NCI-H128 (cell line): Measurements from ENCODE around the gene CGNL1.

Source experiments
- DNase-seq: peaks from one replicate; lab custom pipeline; 2025; ENCODE audit not compliant: unreplicated experiment; lab: John Stamatoyannopoulos, UW

Gene CGNL1

DNA sequence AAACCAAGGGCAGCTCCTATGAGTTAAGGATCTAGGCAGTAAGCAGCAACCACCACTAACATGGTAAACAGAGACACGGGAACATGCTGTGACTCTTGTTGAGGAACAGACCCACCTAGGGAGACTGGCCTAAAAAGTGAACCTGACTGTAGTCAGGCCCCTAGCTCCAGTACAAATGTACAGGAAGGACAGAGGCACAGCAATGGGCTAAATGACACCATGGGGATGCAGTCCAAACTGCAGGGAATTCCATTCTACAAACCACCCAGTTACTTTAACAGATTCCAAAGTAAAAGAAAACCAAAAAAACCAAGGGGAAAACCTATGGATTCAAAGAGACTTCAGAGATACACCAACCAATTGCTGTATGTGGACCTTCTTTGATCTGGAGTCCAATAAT is 28.2 kb upstream of the CGNL1 start:
- no peak for DNase-seq

DNA sequence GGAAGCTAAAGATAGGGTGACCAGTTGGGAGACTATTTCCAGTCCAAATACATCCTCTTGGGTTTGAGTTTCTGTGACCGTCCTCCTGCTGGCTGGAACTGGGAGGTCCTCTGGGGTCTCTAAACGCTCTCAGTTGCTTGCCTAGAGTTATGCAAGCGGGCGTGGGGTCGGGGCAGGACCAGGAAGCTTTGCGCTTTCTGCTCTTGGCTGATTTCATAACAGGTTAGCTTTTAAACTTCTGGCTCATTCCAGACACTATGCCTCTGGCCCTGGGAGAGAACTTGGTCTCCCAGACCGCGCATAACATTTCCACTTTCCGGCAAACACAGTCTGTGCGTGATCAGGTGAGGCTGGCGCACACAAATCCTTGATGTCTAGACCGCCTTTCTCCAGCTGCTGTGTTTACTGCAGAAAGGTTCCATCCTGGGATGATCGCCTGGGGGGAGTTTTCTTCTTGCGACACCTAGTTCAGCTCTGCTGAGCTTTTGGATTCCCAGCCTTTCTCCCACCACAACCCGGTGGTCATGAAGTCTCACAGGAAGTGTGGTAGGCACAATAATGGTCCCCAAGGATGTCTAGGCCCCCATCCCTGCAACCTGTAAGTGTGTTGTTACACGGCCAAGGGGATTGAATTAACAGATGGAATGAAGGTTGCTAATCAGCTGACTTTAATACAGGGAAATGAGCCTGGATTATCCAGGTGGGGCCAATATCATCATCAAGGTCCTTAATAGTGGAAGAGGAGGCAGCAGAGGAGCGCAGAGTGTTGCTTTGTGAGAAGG is 23.6 kb upstream of the CGNL1 start:
- no peak for DNase-seq

GRCh38 chr15:57353317-57353804 is 22.9 kb upstream of the CGNL1 start:
- DNase-seq = no peak

- no peak for DNase-seq
Measured at GRCh38 chr15:57354436-57355123, 21.7 kb upstream of the CGNL1 start.

DNA sequence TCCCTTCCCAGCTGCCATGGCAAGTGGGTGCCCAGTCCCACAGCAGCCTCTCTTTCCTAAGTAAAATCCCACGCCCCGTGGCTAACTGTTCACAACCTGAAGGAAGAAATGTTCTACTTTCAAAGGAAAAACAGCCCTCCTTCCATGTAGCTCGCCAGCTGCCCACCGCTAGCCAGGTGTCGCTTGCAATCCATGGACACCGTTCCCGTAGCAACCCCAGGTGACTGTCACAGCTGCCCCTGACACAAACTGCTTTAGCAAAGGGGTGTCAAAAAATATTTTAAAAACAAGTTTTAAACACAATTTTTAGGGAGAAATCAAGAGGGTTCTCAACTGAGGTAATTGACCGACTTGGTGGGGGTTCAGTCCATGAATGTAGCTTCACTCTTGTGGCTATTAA is 21.0 kb upstream of the CGNL1 start:
- DNase-seq = no peak

- DNase-seq = no peak
Measured at GRCh38 chr15:57356178-57356577, 20.1 kb upstream of the CGNL1 start.

DNA sequence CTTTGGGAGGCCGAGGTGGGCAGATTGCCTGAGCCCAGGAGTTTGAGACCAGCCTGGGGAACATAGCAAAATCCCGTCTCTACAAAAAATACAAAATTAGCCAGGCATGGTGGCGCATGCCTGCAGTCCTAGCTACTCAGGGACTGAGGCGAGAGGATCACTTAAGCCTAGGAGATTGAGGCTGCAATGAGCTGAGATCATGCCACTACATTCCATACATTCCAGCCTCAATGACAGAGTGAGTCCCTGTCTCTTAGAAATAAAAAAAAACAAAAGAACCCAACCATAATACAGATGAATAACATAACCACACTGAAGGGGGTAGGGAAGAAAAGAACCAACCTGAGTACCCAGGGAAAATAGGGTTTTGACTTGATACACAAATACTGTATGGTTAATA is 19.7 kb upstream of the CGNL1 start:
- DNase-seq = no peak

DNA sequence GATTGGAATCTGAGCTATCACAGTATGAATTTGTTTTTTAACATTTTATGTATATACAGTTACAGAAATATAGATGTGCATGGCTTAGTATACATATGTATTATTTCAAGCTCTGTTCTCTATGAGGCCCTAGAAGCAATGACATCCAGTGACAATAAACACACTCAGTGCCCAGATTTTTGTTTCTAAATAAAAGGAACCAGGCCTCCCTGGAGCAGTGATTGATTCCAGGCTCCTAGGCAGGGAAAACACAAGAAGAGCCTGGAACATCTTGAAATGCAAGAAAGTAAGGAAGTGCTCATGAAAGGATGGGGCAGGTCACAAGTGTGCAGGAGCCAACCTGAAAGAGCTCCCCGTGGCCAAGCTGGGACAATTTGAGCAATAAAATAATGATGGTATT is 18.5 kb upstream of the CGNL1 start:
- DNase-seq = no peak

GRCh38 chr15:57358571-57358970 is 17.7 kb upstream of the CGNL1 start:
- DNase-seq = no peak

- DNase-seq = no peak
Measured at GRCh38 chr15:57363661-57364060, 12.6 kb upstream of the CGNL1 start.

- DNase-seq = no peak
Measured at GRCh38 chr15:57364282-57365007, 11.9 kb upstream of the CGNL1 start.

DNA sequence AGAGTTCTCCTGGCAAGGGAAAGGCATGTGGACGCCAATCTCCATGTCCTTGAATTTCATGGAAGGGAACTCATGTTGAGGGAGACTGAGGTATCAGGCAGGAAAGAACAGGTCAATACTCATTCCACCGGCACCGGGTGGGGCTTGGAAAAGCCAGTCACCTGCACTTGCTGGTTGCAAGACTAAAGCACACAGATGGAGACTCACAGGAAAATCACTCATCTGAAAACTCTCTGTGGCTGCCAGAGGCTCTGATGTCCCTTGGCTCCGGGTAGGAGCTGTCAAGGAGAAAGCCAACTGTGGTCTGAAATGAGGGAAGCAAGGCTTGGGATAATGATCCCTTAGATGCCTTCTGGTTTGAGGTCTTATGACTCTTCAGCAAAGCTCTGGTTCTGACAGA is 8.7 kb upstream of the CGNL1 start:
- DNase-seq = no peak

DNA sequence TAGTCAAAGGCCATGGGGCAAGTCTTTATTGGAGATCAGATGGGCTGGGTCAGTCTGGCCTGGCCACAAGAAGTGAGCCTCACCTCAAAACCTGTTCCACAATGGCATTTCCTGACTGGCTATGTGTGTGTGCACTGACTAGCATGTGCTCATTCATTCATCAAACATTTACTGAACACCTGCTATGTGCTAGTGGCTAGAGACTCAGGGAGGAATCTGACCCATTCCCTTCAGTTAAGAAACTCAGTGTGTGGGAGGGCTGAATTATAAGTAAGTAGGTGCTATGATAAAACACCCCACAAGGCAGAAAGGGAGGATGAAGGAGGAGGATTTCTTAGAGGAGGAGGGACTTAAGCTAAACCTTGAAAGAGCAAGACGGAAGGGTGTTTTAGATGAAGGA is 5.4 kb upstream of the CGNL1 start:
- no peak for DNase-seq

GRCh38 chr15:57373251-57373881 is 2.9 kb upstream of the CGNL1 start:
- no peak for DNase-seq

- no peak for DNase-seq
Measured at GRCh38 chr15:57373882-57374276, 2.4 kb upstream of the CGNL1 start.

GRCh38 chr15:57376696-57377477 is 582 bp downstream of the CGNL1 start:
- no peak for DNase-seq

DNA sequence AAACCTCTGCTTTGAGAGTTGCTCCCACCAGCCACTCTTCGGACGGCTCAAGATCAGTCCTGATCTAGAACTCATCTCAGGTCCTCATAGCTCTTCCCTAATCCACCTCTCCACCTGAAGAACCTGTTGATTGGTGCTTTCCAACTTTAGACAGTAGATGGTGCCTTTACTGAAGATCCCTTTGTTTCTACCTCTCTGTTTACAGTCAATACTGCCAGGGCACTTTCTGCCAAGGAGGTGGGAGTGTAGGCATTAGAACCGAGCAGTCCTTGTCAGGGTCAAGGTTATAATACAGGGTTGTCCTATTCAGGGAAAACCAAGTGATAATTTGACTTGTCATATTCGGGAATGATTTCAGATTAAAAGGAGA is 1.2 kb downstream of the CGNL1 start:
- no peak for DNase-seq

- DNase-seq = no peak
Measured at GRCh38 chr15:57379487-57379886, 3.2 kb downstream of the CGNL1 start.

DNA sequence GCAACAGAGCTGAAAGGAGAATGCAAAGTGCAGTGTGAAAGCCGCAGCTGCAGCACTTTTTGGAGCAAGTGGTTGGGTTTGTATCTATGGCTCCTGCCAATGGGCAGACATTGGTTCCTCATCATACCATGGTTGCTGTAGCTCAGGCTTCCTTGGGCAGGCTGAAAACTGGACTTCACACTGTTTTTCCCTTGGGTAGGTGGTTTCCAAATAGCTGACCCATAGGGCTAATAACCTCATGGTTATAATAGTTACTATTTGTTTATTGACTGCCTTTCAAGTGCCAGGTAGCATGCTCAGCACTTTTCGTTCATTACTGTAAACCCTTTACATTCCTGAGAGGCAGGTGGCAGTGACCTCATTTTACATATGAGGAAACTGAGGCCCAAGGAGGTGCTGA is 4.5 kb downstream of the CGNL1 start:
- DNase-seq = no peak

GRCh38 chr15:57382215-57382614 is 5.9 kb downstream of the CGNL1 start:
- DNase-seq = no peak

DNA sequence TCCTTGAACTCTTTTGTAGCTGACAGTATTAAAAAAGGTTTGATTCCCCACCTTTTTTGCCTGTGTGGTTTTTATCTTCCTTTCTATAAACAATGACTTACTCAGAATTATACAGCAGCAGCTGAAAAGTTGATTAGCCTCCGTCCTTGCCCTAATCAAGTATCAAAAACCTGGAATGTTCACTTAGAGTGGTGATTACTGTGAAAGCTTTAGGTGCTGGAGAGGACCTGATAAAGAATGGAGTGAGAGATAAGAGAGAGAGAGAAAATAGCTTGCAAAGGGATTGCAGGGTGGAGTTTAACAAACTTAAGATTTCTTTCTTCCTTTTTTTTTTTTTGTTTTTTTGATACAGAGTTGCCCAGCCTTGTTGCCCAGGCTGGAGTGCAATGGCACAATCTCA is 6.7 kb downstream of the CGNL1 start:
- DNase-seq = no peak
